Right hindlimb (tissue), 1 donor: ENCODE measurements around the gene TSSK2.
"Not testable (repeated sequence)": the region's sequence is repeated elsewhere in the genome, so short reads cannot be mapped to it uniquely, and the experiment has no call there.

Source experiments
- DNase-seq: peaks from one replicate; pipeline ENCODE4 v3.0.0-alpha.2; 2018

The TSSK2 gene

GRCh38 chr22:19130959-19131684 is at the start of gene TSSK2:
TSSK2 (plus strand) TSS chr22:19131308; CDS start chr22:19131400, 92 bp downstream.
- DNase-seq = no peak

DNA sequence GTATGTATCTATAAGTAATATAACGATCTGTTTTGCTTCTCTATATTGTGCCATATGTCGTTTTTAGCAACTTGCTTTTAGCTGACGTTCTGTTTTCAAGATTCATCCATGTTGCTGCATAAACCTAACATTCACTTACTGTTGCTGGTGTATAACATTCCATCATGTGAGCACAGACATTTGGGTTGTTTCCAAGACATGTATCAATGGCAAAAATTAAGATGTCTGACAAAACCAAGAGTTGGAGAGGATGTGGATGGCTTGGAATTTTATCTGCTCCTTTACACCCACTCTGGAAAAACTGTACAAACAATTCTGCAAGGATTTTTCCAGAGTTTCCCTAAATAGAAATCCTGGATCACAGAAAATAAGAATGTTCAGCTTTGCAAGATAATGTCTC is 49.8 kb upstream of the TSSK2 start:
- DNase-seq = no peak

DNA sequence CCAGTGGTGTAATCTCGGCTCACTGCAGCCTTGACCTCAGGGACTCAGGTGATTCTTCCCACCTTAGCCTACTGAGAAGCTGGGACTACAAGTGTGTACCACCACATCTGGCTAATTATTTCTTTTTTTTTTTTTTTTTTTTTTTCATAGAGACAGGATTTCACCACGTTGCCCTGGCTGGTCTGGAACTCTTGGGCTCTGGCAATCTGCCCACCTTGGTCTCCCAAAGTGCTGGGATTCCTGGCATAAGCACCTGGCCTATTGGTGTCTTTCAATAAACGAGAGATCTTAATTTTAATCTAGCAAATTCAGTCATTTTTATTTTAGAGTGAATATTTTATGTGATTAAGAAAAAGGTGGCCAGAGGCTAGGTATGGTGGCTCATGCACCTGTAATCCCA is 49.0 kb upstream of the TSSK2 start:
- DNase-seq = no peak

GRCh38 chr22:19082793-19083192 is 48.3 kb upstream of the TSSK2 start:
- DNase-seq = no peak

DNA sequence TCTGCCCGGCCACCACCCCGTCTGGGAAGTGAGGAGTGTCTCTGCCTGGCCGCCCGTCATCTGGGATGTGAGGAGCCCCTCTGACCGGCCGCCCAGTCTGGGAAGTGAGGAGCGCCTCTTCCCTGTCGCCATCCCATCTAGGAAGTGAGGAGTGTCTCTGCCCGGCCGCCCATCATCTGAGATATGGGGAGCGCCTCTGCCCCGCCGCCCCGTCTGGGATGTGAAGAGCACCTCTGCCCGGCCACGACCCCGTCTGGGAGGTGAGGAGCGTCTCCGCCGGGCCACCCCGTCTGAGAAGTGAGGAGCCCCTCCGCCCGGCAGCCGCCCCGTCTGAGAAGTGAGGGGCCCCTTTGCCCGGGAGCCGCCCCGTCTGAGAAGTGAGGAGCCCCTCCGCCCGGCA is 47.0 kb upstream of the TSSK2 start:
- not testable (repeated sequence) for DNase-seq

DNA sequence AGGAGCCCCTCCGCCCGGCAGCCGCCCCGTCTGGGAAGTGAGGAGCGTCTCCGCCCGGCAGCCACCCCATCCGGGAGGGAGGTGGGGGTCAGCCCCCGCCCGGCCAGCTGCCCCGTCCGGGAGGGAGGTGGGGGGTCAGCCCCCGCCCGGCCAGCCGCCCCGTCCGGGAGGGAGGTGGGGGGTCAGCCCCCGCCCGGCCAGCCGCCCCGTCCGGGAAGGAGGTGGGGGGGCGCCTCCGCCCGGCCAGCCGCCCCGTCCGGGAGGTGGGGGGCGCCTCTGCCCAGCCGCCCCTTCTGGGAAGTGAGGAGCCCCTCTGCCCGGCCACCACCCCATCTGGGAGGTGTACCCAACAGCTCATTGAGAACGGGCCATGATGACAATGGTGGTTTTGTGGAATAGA is 46.5 kb upstream of the TSSK2 start:
- not testable (repeated sequence) for DNase-seq

DNA sequence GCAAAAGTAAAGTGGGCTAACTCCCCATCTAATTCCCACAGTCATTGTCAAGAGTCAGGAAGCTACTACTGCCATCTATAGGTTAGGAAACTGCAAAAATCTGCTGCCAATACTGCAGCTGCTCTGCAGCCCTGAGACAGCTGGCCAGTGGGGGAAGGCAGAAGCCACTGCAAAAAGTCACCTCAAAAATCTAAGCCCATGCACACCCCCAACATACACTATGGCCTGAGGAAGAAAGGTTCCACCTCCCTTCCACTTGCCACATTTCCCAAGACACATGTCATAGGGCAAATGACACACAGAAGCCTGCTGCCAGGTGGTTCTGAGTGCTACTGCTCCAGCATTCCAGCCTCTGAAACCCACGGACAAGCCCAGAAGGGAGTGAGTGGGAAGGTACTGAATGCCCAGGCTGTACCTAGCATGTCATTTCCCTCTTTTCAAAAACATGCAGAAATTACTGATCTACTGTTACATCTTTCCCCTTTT is 45.8 kb upstream of the TSSK2 start:
- DNase-seq = peak; percentile 58

DNA sequence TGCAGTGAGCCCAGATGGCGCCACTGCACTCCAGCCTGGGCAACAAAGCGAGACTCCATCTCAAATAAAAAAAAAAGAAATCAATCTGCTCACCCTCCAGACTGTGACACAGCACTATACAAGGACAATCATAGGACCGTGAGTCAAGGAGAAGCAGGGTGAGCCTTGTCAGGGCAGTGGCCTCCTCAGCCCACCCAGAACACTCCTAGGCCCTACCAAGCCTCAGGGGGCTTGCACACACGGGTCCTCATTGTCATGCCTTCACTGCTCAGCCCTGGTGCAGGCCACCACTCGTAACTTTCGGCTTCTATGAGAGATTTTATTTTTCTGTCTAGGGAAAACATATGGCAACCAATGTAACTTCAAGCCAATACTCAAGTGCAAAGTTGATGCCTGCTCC is 44.7 kb upstream of the TSSK2 start:
- DNase-seq = no peak

DNA sequence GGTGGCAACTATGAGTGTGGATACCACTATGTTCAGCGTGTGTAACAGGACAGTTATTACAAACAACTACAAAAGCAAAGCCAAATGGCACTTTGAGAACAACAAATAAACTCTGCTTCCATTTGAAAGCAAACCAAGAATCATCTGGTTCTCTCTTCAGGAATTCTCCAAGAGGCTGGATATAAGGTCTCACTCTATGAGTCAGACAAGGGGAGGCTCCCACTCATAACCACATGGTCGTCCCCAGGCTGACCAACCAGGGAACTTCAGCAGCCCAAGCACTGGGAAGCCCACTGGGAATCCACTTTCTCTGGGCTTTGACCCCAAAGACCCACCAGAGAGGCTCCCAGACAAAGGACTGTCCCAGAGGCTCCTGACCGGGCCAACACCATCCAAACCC is 44.2 kb upstream of the TSSK2 start:
- no peak for DNase-seq

GRCh38 chr22:19088866-19089595 is 42.1 kb upstream of the TSSK2 start:
- no peak for DNase-seq

DNA sequence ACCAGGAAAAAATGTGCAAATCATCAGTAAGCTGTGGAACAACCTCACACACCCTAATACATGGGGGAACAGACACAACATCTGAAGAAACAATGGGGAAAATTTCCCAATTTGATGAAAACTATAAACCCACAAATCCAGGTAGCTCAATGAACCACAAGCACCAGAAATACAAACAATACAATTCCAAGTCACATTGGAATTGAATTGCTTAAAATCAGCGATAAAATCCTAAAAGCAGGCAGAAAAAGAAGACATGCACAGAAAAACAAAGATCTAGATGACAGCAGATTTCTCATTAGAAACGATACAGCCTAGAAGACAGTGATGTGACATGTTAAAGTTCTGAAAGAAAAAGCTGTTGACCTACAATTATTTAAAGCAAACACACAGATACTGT is 40.9 kb upstream of the TSSK2 start:
- DNase-seq = no peak

DNA sequence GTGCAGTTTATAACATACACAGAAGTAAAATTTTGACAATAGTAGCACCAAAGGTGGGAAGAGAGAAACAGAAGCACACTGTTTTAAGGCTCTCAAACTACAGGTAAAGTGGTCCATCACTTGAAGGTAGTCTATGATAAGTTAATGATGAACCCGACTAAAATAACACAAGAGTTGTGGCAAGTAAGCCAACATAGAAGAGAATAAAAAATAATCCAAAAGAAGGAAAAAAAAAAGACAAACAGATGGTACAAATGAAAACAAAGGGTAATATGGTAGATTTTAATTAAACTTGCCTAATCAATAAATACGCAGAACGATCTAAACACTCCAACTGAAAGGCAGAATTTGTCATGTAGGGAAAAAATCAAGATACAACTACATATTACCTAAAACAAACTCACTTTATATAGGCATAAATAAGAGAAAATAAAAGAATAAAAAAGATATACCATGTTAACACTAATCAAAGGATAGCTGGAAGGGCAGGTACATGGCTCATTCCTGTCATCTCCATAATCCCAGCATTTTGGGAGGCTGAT is 40.5 kb upstream of the TSSK2 start:
- DNase-seq = no peak

DNA sequence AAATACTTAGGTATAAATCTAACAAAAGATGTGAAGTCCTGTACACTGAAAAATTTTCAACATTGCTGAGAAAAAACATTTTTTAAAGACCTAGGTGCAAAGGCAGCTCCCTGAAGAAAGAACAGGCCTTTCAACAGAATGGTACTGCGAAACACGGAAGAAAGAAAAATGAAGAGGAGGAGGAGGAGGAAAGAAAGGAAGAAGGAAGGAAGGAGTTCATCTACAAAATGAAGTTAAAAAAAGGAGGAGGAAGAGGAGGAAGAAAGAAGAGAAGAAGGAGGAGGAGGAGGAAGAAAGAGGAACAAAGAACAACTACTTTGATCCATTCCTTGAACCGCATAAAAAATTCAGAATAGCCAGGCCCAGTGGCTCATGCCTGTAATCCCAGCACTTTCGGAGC is 38.4 kb upstream of the TSSK2 start:
- no peak for DNase-seq

- no peak for DNase-seq
Measured at GRCh38 chr22:19094393-19094997, 36.6 kb upstream of the TSSK2 start.

DNA sequence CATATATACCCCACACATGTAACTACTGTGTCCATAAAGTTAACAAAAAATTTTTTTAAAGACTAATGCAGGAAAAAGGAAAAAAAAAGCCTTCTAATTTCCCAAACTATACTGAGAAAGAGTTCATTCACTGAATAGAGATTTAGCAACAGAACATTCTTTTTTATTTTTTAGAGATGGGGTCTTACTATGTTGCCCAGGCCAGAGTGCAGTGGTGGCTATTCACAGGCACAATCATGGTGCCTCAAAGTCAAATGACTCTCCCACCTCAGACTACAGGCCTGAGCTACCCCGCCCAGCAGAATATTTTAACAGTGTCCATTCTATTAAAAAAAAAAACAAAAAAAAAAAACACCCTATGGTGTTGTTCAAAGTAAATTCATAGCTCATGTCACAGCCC is 34.6 kb upstream of the TSSK2 start:
- no peak for DNase-seq

- no peak for DNase-seq
Measured at GRCh38 chr22:19097518-19097917, 33.6 kb upstream of the TSSK2 start.

- DNase-seq = peak; percentile 51
Measured at GRCh38 chr22:19098157-19098556, 33.0 kb upstream of the TSSK2 start.

- DNase-seq = no peak
Measured at GRCh38 chr22:19103880-19104821, 27.0 kb upstream of the TSSK2 start.

GRCh38 chr22:19105456-19105855 is 25.7 kb upstream of the TSSK2 start:
- no peak for DNase-seq

DNA sequence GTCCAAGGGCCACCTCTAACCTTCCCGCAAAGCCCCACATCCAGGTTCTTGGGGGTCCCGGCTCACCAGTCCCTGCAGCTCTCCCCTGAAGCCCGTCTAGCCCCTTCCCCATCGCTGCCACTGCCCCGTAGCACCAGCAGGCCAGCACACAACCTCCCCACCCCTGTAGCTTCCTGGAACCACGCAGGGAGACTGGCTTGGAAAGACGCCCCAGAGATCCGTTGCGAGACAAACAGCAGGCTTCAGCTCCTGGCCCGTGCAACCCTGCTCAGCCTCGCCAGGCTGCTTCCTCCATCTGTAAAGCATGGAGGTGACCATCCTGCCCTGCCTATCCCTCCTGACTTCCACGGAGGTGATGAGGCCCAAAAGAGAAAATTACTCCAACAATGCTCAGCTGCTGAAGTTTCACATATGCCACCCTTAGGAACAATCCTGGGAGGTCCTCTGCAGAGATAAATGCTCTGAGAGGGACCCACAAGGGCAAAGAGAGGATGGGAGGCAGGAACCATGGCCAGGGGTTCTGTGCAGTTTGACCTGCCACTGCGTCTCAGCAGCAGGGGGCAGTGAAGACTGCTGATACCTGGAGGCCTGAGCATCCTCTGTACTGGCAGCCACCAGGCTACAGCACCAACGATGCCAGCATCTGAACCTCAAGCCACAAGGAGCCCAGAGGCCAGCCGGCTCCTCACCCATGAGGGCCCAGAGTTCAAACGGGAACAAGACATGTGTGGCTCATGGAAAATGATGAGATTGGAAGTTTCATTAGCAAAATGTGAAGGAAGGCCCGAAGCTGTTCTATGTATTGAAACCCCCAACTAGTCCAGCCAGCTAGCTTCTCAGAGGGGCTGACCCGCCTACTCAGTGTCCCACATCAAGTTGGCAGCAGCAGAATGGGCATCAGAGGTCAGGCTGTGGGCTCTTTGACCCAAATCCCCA is 25.0 kb upstream of the TSSK2 start:
- no peak for DNase-seq
